ENCODE measurements around the gene FLAD1. TPM values are rescaled to one million over a fixed set of nuclear protein-coding genes. Genes with fewer than 3 reads are reported as not detected.
"Not testable (repeated sequence)": the region's sequence is repeated elsewhere in the genome, so short reads cannot be mapped to it uniquely, and the experiment has no call there.

The FLAD1 gene
- polyA plus RNA-seq, 2 of the 4 experiments (the other 2 are of a cell fraction) = 34.1 to 43.5 TPM

- ATAC-seq = peak in 1 of 2 experiments; percentile 22; a peak in 3 of 6 replicates
- TF ChIP-seq SMC3 (IDR thresholded peaks at IDR 0.05) (peak; percentile 46), RAD21 (conservative IDR thresholded peaks at IDR 0.05 in 1 of 2, IDR thresholded peaks at IDR 0.05 in 1 of 2) (peak in 1 of 2 experiments; percentile 34; a peak in 1 of 5 replicates)
- TF ChIP-seq, protein P1, sequence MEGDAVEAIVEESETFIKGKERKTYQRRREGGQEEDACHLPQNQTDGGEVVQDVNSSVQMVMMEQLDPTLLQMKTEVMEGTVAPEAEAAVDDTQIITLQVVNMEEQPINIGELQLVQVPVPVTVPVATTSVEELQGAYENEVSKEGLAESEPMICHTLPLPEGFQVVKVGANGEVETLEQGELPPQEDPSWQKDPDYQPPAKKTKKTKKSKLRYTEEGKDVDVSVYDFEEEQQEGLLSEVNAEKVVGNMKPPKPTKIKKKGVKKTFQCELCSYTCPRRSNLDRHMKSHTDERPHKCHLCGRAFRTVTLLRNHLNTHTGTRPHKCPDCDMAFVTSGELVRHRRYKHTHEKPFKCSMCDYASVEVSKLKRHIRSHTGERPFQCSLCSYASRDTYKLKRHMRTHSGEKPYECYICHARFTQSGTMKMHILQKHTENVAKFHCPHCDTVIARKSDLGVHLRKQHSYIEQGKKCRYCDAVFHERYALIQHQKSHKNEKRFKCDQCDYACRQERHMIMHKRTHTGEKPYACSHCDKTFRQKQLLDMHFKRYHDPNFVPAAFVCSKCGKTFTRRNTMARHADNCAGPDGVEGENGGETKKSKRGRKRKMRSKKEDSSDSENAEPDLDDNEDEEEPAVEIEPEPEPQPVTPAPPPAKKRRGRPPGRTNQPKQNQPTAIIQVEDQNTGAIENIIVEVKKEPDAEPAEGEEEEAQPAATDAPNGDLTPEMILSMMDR (IDR thresholded peaks at IDR 0.05) = peak; percentile 50
- H3K4me1 ChIP-seq = peaks cover 46% of the 10 kb centered on the region
- not testable (repeated sequence) for H3K4me2 ChIP-seq, FAIRE-seq, H3K9me3 ChIP-seq, H3K4me3 ChIP-seq
- WGBS (ENCODE audit: missing lambda C conversion rate) = 68% methylated on average over 13 of the region's 13 CpGs
- POLR2A ChIA-PET = interaction anchor here (0.6 to 6.0 kb wide), 6 partner anchors 12 to 390 kb away, joined by 4 to 91 read pairs (median 7); partner anchors contain the start of genes CKS1B, FLAD1, PBXIP1 and PYGO2
- peak; percentile 69 to 81 for DNase-seq (ENCODE audit: low read depth in 1 of 2, low spot score in 1 of 2)
- CTCF ChIA-PET = interaction anchor here (1.3 kb wide), 2 partner anchors 89 to 90 kb away, joined by 3 to 5 read pairs; no protein-coding TSS in a partner anchor
- peak overlapping the region; percentile 35 to 63; a peak in 4 of 6 replicates for H3K27ac ChIP-seq
Measured at GRCh38 chr1:154995301-154995983, 12.3 kb downstream of the FLAD1 start.

DNA sequence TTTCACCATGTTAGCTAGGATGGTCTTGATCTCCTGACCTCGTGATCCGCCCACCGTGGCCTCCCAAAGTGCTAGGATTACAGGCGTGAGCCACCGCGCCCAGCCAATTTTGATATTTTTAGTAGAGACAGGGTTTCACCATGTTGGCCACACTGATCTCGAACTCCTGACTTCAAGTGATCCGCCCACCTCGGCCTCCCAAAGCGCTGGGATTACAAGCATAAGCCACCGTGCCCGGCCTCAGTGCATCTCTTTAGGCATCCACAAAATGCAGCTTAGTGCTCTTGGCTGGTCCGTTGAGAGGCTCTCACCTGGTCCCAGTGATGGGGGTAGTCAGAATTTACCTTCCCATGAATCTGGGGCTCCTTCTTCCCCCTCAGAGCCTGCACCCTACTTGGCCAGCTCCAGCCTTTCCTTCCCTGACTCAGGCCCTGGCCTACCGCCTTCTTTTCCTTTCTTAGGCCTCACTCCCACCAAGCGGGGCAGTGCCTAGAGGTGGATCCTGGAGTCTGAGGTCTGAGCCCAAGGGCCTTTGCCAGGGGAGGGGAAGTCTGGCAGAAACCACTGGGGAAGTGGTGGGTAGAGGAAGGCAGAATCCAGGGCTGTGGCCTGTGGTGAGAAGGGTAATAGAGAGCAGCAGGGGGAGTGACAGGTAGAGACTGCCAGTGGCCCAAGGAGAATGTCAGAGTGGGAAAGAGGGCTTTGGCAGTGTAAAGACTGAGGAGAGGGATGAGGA is 14.0 kb downstream of the FLAD1 start:
- Histone ChIP-seq H3K9me3 (no peaks in the 10 kb centered on the region), H3K4me3 (no peak overlapping the region), H3K4me2 (no peak overlapping the region), H3K27ac (peak overlapping the region in 1 of 2 experiments; percentile 21; a peak in 1 of 6 replicates), H3K4me1 (peaks cover 46% of the 10 kb centered on the region)
- CTCF ChIA-PET = interaction anchor here (1.2 to 1.3 kb wide), 2 partner anchors 91 to 435 kb away, joined by 3 to 5 read pairs; no protein-coding TSS in a partner anchor
- TF ChIP-seq RNF2 (IDR thresholded peaks at IDR 0.05; ENCODE audit: borderline replicate concordance, low read depth) = no peak
- no peak for TF ChIP-seq HEYL (CRISPR knock-in tag; IDR thresholded peaks at IDR 0.05)
- TF ChIP-seq, protein P1 (IDR thresholded peaks at IDR 0.05) = no peak
- POLR2A ChIA-PET = interaction anchor here (0.7 to 6.0 kb wide), 4 partner anchors 13 to 36 kb away, joined by 4 to 91 read pairs (median 28); partner anchors contain the start of genes CKS1B, PYGO2 and SHC1
- FAIRE-seq = no peak
- ATAC-seq = no peak
- WGBS (ENCODE audit: missing lambda C conversion rate) = 86% methylated on average over 15 of the region's 15 CpGs
- no peak for DNase-seq (ENCODE audit: low read depth in 1 of 2, low spot score in 1 of 2)

- 0 out of 5 replicates have a peak, but pooled peaks of 1 of the 2 experiments have one; percentile 9 for TF ChIP-seq RAD21 (conservative IDR thresholded peaks at IDR 0.05 in 1 of 2, IDR thresholded peaks at IDR 0.05 in 1 of 2)
- no peak for TF ChIP-seq EHMT2 (IDR thresholded peaks at IDR 0.05; ENCODE audit: low read depth)
- TF ChIP-seq, protein P2, sequence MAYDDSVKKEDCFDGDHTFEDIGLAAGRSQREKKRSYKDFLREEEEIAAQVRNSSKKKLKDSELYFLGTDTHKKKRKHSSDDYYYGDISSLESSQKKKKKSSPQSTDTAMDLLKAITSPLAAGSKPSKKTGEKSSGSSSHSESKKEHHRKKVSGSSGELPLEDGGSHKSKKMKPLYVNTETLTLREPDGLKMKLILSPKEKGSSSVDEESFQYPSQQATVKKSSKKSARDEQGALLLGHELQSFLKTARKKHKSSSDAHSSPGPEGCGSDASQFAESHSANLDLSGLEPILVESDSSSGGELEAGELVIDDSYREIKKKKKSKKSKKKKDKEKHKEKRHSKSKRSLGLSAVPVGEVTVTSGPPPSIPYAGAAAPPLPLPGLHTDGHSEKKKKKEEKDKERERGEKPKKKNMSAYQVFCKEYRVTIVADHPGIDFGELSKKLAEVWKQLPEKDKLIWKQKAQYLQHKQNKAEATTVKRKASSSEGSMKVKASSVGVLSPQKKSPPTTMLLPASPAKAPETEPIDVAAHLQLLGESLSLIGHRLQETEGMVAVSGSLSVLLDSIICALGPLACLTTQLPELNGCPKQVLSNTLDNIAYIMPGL (CRISPR knock-in tag; IDR thresholded peaks at IDR 0.05; ENCODE audit: borderline replicate concordance) = no peak
- no peak for TF ChIP-seq RARB (CRISPR knock-in tag; IDR thresholded peaks at IDR 0.05)
- TF ChIP-seq, protein P1 (IDR thresholded peaks at IDR 0.05) = 0 out of 3 replicates have a peak, but pooled peaks have one; percentile 7
- Histone ChIP-seq H3K4me3 (no peak overlapping the region), H3K27ac (peak overlapping the region in 1 of 2 experiments; percentile 100; a peak in 3 of 6 replicates), H3K4me2 (peak overlapping the region; percentile 99; the same call in 1 of the 3 replicates), H3K4me1 (peaks cover 39% of the 10 kb centered on the region), H3K9me3 (no peaks in the 10 kb centered on the region)
- CTCF ChIA-PET = interaction anchor here (0.6 to 1.5 kb wide), 4 partner anchors 87 to 517 kb away, joined by 3 to 4 read pairs (median 3); no protein-coding TSS in a partner anchor
- 83% methylated on average over 16 of the region's 16 CpGs for WGBS (ENCODE audit: missing lambda C conversion rate)
- DNase-seq (ENCODE audit: low read depth in 1 of 2, low spot score in 1 of 2) (no peak), FAIRE-seq (no peak), ATAC-seq (no peak)
- POLR2A ChIA-PET = interaction anchor here (0.6 to 4.8 kb wide), 6 partner anchors 10 to 28 kb away, joined by 3 to 52 read pairs (median 8); partner anchors contain the start of genes CKS1B, FLAD1 and SHC1
Measured at GRCh38 chr1:154998201-154998780, 15.1 kb downstream of the FLAD1 start.
